HCT116 (cell line): Measurements from ENCODE around the gene MYOF. TPM values are rescaled to one million over a fixed set of nuclear protein-coding genes. Genes with fewer than 3 reads are reported as not detected.

ENCODE experiments used
- ATAC-seq: fragments of 200-7000 bp; cut with Tn5 transposase; 2 replicates; pipeline ENCODE4 v1.9.1; 2020; ENCODE audit warnings: mild to moderate bottlenecking, moderate library complexity
- BruUV-seq: library from RNA; stranded (reverse); fragments of 400-500 nt; replicated peaks from 2 replicates; lab custom pipeline; 2021; lab: Mats Ljungman, UMichigan
- CTCF ChIA-PET: fragments of 300-600 bp; sonication (Branson Sonifier 250); formaldehyde crosslinking; loops from one replicate; lab custom pipeline; 2021; ENCODE audit warnings: antibody characterized with exemption; lab: Charles Lee
- POLR2A ChIA-PET: fragments of 300-600, 350-600 bp; sonication (Branson Sonifier 250); formaldehyde crosslinking; loops from one replicate; lab custom pipeline; 2021; ENCODE audit warnings: antibody characterized with exemption; lab: Charles Lee
- RAD21 ChIA-PET, 2 experiments: fragments of 300-600 bp; sonication (Branson Sonifier 250); formaldehyde crosslinking; loops; one replicate each; lab custom pipeline; 2023; ENCODE audit warnings: low total read pairs in 2 of 2; ENCODE audit not compliant: uncharacterized antibody in 2 of 2, unreplicated experiment in 2 of 2, low non-redundant PET in 1 of 2; lab: Charles Lee
- DNase-seq: peaks from one replicate; pipeline ENCODE4 v3.0.0-alpha.2; 2010; ENCODE audit warnings: low read depth, low spot score
- H2AFZ ChIP-seq: fragments of 200-600 bp; shearing (Covaris generic), sonication (generic); 2 replicates; pipeline ENCODE4 v1.6.1; 2017; ENCODE audit warnings: low read depth, mixed run types, mixed read lengths, antibody characterized with exemption, low read length; ENCODE audit not compliant: poor library complexity, severe bottlenecking
- H3K27ac ChIP-seq: 2 replicates; pipeline ENCODE4 v1.5.1; 2012; ENCODE audit warnings: low read depth, low read length
- H3K27me3 ChIP-seq: fragments of 200-600 bp; sonication (generic); 2 replicates; pipeline ENCODE4 v1.6.1; 2016; ENCODE audit warnings: mixed run types, low read length, mixed read lengths; ENCODE audit not compliant: insufficient read depth
- H3K36me3 ChIP-seq, 2 experiments: fragments of 200-500 bp in 1 of 2; fragments of 200-600 bp in 1 of 2; sonication (Bioruptor generic) in 1 of 2; sonication (generic) in 1 of 2; 2 replicates each; pipeline versions ENCODE4 v1.5.1 to v1.6.1; 2014 to 2016; ENCODE audit warnings: low read length in 2 of 2, inconsistent platforms in 1 of 2, mixed read lengths in 1 of 2, mixed run types in 1 of 2; ENCODE audit not compliant: insufficient read depth in 2 of 2, control insufficient read depth in 1 of 2
- H3K4me1 ChIP-seq, 2 experiments: fragments of 200-600 bp in 1 of 2; sonication (generic) in 1 of 2; 2 replicates each; pipeline versions ENCODE4 v1.5.1 to v1.6.1; 2012 to 2017; ENCODE audit warnings: low read length in 2 of 2, inconsistent platforms in 1 of 2, mild to moderate bottlenecking in 1 of 2, mixed read lengths in 1 of 2, mixed run types in 1 of 2, moderate library complexity in 1 of 2; ENCODE audit not compliant: insufficient read depth in 2 of 2, control insufficient read depth in 1 of 2
- H3K4me2 ChIP-seq: fragments of 200-600 bp; sonication (generic); 2 replicates; pipeline ENCODE4 v1.6.1; 2017; ENCODE audit warnings: mixed run types, low read length, mixed read lengths
- H3K4me3 ChIP-seq, 2 experiments: fragments of 200-600 bp in 1 of 2; sonication (generic) in 1 of 2; replicated peaks in 1 of 2; 2 replicates each; pipeline ENCODE4 v1.5.1; 2011 to 2016; ENCODE audit warnings: low read length in 2 of 2, control low read depth in 1 of 2, low read depth in 1 of 2, mild to moderate bottlenecking in 1 of 2, mixed read lengths in 1 of 2, mixed run types in 1 of 2
- H3K79me2 ChIP-seq: fragments of 200-600 bp; sonication (generic); 2 replicates; pipeline ENCODE4 v1.6.1; 2017; ENCODE audit warnings: mild to moderate bottlenecking, mixed run types, low read length, moderate library complexity, mixed read lengths; ENCODE audit not compliant: insufficient read depth
- H3K9ac ChIP-seq: fragments of 200-600 bp; sonication (generic); 2 replicates; pipeline ENCODE4 v1.6.1; 2016; ENCODE audit warnings: low read length, mixed read lengths
- H3K9me2 ChIP-seq: fragments of 200-600 bp; sonication (generic), shearing (Covaris generic); 2 replicates; pipeline ENCODE4 v1.6.1; 2017; ENCODE audit warnings: mixed run types, mild to moderate bottlenecking, moderate library complexity; ENCODE audit not compliant: insufficient read depth
- H3K9me3 ChIP-seq, 2 experiments: fragments of 200-500 bp in 1 of 2; fragments of 200-600 bp in 1 of 2; sonication (Bioruptor generic) in 1 of 2; sonication (generic) in 1 of 2; 2 replicates each; pipeline ENCODE4 v1.6.1; 2014 to 2017; ENCODE audit warnings: low read length in 2 of 2, mixed read lengths in 2 of 2, inconsistent platforms in 1 of 2, low read depth in 1 of 2, mild to moderate bottlenecking in 1 of 2, mixed run types in 1 of 2, moderate library complexity in 1 of 2; ENCODE audit not compliant: control insufficient read depth in 1 of 2, insufficient read depth in 1 of 2
- H4K20me1 ChIP-seq: fragments of 200-600 bp; sonication (generic), shearing (Covaris generic); 2 replicates; pipeline ENCODE4 v1.6.1; 2017; ENCODE audit warnings: mixed run types, mild to moderate bottlenecking, moderate library complexity; ENCODE audit not compliant: insufficient read depth
- CBX3 ChIP-seq: IDR thresholded peaks from 2 replicates; pipeline ENCODE4 v1.6.1; 2012; ENCODE audit warnings: low read depth
- CTCF ChIP-seq, 3 experiments: fragments of 200-600 bp in 1 of 3; sonication (generic) in 1 of 3; IDR thresholded peaks in 2 of 3; conservative IDR thresholded peaks in 1 of 3; 2 replicates each; pipeline ENCODE4 v1.5.1; 2012 to 2017; ENCODE audit warnings: low read depth in 2 of 3, low read length in 2 of 3, antibody characterized with exemption in 1 of 3, borderline replicate concordance in 1 of 3, control low read depth in 1 of 3, mild to moderate bottlenecking in 1 of 3, mixed read lengths in 1 of 3, mixed run types in 1 of 3, moderate library complexity in 1 of 3; ENCODE audit not compliant: insufficient read depth in 1 of 3
- EGR1 ChIP-seq: IDR thresholded peaks from 2 replicates; pipeline ENCODE4 v1.6.1; 2012; ENCODE audit warnings: low read depth
- EZH2 ChIP-seq: fragments of 200-600 bp; sonication (generic); IDR thresholded peaks from 2 replicates; pipeline ENCODE4 v1.6.1; 2017; ENCODE audit warnings: antibody characterized with exemption, mixed run types
- EZH2phosphoT487 ChIP-seq: fragments of 200-600 bp; IDR thresholded peaks from 2 replicates; pipeline ENCODE4 v1.6.1; 2018; ENCODE audit warnings: antibody characterized with exemption, borderline replicate concordance
- FOSL1 ChIP-seq: IDR thresholded peaks from 2 replicates; pipeline ENCODE4 v1.6.1; 2012; ENCODE audit warnings: low read depth
- POLR2A ChIP-seq: IDR thresholded peaks from 2 replicates; pipeline ENCODE4 v1.7.0; 2011; ENCODE audit warnings: borderline replicate concordance; ENCODE audit not compliant: insufficient read depth, insufficient read length; ENCODE audit errors: extremely low read depth
- POLR2AphosphoS5 ChIP-seq: IDR thresholded peaks from 2 replicates; pipeline ENCODE4 v1.6.1; 2011; ENCODE audit warnings: mild to moderate bottlenecking, low read depth, low read length, moderate library complexity
- RAD21 ChIP-seq: IDR thresholded peaks from 2 replicates; pipeline ENCODE4 v1.6.1; 2012; ENCODE audit warnings: low read depth, mild to moderate bottlenecking
- REST ChIP-seq: IDR thresholded peaks from 2 replicates; pipeline ENCODE4 v1.6.1; 2012; ENCODE audit warnings: low read depth
- SP1 ChIP-seq: IDR thresholded peaks from 2 replicates; pipeline ENCODE4 v1.6.1; 2012; ENCODE audit warnings: low read depth
- YY1 ChIP-seq: IDR thresholded peaks from 2 replicates; pipeline ENCODE4 v1.6.1; 2011; ENCODE audit warnings: low read length, low read depth, moderate library complexity, mild to moderate bottlenecking; ENCODE audit not compliant: insufficient replicate concordance; ENCODE audit errors: extremely low read depth
- ZBTB33 ChIP-seq: IDR thresholded peaks from 2 replicates; pipeline ENCODE4 v1.6.1; 2011; ENCODE audit warnings: mild to moderate bottlenecking, low read length, moderate library complexity; ENCODE audit not compliant: insufficient replicate concordance; ENCODE audit errors: extremely low read depth
- intact Hi-C: fragments of 100-400 bp; cut with micrococcal nuclease; formaldehyde crosslinking; loops from 2 replicates; pipeline ENCODE4 v1.10.0; 2022
- total RNA-seq: library from RNA; stranded (reverse); gene quantifications from one replicate; pipeline ENCODE4 v1.2.1, GENCODE V29; 2021; ENCODE audit not compliant: unreplicated experiment

Gene MYOF
- total RNA-seq, 1 experiment from 2014 or later, result 250 TPM

- ATAC-seq, result no peak
- CTCF ChIA-PET, result interaction anchor here (0.6 to 6.1 kb wide), 9 partner anchors 10 to 195 kb away, joined by 3 to 196 read pairs (median 3); partner anchors contain the start of gene CEP55
- RAD21 ChIA-PET, result interaction anchor here (0.6 to 1.2 kb wide), 3 partner anchors 193 to 195 kb away, joined by 3 to 4 read pairs (median 4); no protein-coding TSS in a partner anchor
These were observed 3.6 kb upstream of the MYOF start for GRCh38 chr10:93485690-93486089.

More at GRCh38 chr10:93485690-93486089, 3.6 kb upstream of the MYOF start:
- Histone ChIP-seq H3K9ac (no peak overlapping the region), H3K4me1 (peaks cover 10 to 25% of the 10 kb centered on the region in 2 experiments; a peak in 3 of 4 replicates), H3K27me3 (no peaks in the 10 kb centered on the region), H3K79me2 (peaks cover 17% of the 10 kb centered on the region), H3K36me3 (no peaks in the 10 kb centered on the region), H3K9me2 (no peaks in the 10 kb centered on the region), H4K20me1 (no peaks in the 10 kb centered on the region), H2AFZ (peak overlapping the region; percentile 35), H3K27ac (no peak overlapping the region), H3K9me3 (no peaks in the 10 kb centered on the region), H3K4me3 (no peak overlapping the region), H3K4me2 (no peak overlapping the region)
- TF ChIP-seq REST (no peak), EGR1 (no peak), ZBTB33 (no peak), POLR2A (no peak), RAD21 (peak; percentile 55), CTCF (IDR thresholded peaks at IDR 0.05 in 2 of 3, conservative IDR thresholded peaks at IDR 0.05 in 1 of 3; ENCODE audit: borderline replicate concordance in 1 of 3, insufficient read depth in 1 of 3, low read depth in 2 of 3, low read length in 2 of 3) (peak; percentile 28 to 47 (median 37); a peak in 3 of 6 replicates), FOSL1 (no peak), EZH2phosphoT487 (no peak), SP1 (no peak), YY1 (no peak), CBX3 (no peak), POLR2AphosphoS5 (no peak), EZH2 (no peak)
- BruUV-seq, result no TSS peak
- POLR2A ChIA-PET, result interaction anchor here (1.0 to 1.4 kb wide), 4 partner anchors 9 to 109 kb away, joined by 3 to 5 read pairs (median 4); no protein-coding TSS in a partner anchor
- intact Hi-C loops, result loop anchor here (1.0 to 2.0 kb wide), 2 partner anchors 25 to 195 kb away; no protein-coding TSS in a partner anchor
- no peak for DNase-seq
